ENCODE data around the gene RFTN1.

DNA sequence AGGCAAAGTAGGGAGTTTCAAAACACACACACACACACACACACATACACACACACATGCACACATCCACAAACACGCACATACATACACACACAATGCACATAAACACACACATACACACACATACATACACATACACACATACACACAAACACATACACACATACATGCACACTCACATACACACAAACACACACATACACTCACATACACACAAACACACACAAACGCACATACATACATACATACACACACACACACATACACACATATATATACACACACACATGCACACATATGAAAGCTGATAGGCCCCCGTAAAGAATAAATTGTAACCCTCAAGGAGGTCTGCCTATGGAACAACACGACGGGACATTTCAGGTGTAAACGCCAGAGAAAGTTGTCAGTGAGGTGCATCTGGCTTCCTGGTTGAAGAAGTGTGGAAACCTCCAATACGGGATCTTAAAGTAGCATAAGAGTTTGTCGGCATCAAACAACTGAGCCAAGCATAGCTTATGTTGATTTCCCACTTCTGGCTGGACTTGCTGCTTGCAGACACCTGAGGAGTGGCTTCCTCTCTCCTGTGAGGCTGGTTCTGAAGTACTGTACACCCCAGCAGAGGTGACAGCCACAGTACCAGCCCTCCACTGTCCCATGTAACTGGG is 5.8 kb downstream of the RFTN1 start:
- TF ChIP-seq, protein P1, sequence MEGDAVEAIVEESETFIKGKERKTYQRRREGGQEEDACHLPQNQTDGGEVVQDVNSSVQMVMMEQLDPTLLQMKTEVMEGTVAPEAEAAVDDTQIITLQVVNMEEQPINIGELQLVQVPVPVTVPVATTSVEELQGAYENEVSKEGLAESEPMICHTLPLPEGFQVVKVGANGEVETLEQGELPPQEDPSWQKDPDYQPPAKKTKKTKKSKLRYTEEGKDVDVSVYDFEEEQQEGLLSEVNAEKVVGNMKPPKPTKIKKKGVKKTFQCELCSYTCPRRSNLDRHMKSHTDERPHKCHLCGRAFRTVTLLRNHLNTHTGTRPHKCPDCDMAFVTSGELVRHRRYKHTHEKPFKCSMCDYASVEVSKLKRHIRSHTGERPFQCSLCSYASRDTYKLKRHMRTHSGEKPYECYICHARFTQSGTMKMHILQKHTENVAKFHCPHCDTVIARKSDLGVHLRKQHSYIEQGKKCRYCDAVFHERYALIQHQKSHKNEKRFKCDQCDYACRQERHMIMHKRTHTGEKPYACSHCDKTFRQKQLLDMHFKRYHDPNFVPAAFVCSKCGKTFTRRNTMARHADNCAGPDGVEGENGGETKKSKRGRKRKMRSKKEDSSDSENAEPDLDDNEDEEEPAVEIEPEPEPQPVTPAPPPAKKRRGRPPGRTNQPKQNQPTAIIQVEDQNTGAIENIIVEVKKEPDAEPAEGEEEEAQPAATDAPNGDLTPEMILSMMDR (IDR thresholded peaks at IDR 0.05), result no peak
- no peak for TF ChIP-seq POLR2A (IDR thresholded peaks at IDR 0.05)

All from testis (tissue), 2 donors.